ENCODE data around the gene SPON1.

The SPON1 gene

GRCh38 chr11:14223636-14224288 lies 261.2 kb downstream of the SPON1 start:
- H3K27me3 Mint-ChIP-seq (ENCODE audit: low read depth): peaks cover 9% of the 10 kb centered on the region
- H3K27ac Mint-ChIP-seq: no peak overlapping the region
- DNase-seq (ENCODE audit: low spot score): no peak
- no peaks in the 10 kb centered on the region for H3K36me3 Mint-ChIP-seq (ENCODE audit: low read depth)
- peaks cover 11% of the 10 kb centered on the region for H3K4me1 Mint-ChIP-seq (ENCODE audit: low read depth)
- peak overlapping the region; percentile 9 for H3K4me3 Mint-ChIP-seq
- H3K9me3 Mint-ChIP-seq: no peaks in the 10 kb centered on the region

- H3K9me3 Mint-ChIP-seq: no peaks in the 10 kb centered on the region
- no peak overlapping the region for H3K27ac Mint-ChIP-seq
- peaks cover 3% of the 10 kb centered on the region for H3K27me3 Mint-ChIP-seq (ENCODE audit: low read depth)
- peaks cover 11% of the 10 kb centered on the region for H3K4me1 Mint-ChIP-seq (ENCODE audit: low read depth)
- no peaks in the 10 kb centered on the region for H3K36me3 Mint-ChIP-seq (ENCODE audit: low read depth)
- H3K4me3 Mint-ChIP-seq: no peak overlapping the region
- no peak for DNase-seq (ENCODE audit: low spot score)
Measured at GRCh38 chr11:14224395-14224794, 261.9 kb downstream of the SPON1 start.

- H3K4me1 Mint-ChIP-seq (ENCODE audit: low read depth): peaks cover 11% of the 10 kb centered on the region
- no peaks in the 10 kb centered on the region for H3K9me3 Mint-ChIP-seq
- no peaks in the 10 kb centered on the region for H3K36me3 Mint-ChIP-seq (ENCODE audit: low read depth)
- no peak overlapping the region for H3K4me3 Mint-ChIP-seq
- no peak overlapping the region for H3K27ac Mint-ChIP-seq
- H3K27me3 Mint-ChIP-seq (ENCODE audit: low read depth): peaks cover 1% of the 10 kb centered on the region
- DNase-seq (ENCODE audit: low spot score): no peak
Measured at GRCh38 chr11:14225666-14226065, 263.1 kb downstream of the SPON1 start.

GRCh38 chr11:14228356-14228755 lies 265.8 kb downstream of the SPON1 start:
- no peak overlapping the region for H3K4me3 Mint-ChIP-seq

GRCh38 chr11:14229472-14229871 lies 266.9 kb downstream of the SPON1 start:
- peaks cover 2% of the 10 kb centered on the region for H3K27me3 Mint-ChIP-seq (ENCODE audit: low read depth)
- H3K27ac Mint-ChIP-seq: no peak overlapping the region
- no peak for DNase-seq (ENCODE audit: low spot score)
- H3K4me3 Mint-ChIP-seq: no peak overlapping the region
- H3K36me3 Mint-ChIP-seq (ENCODE audit: low read depth): no peaks in the 10 kb centered on the region
- peaks cover 5% of the 10 kb centered on the region for H3K4me1 Mint-ChIP-seq (ENCODE audit: low read depth)
- H3K9me3 Mint-ChIP-seq: no peaks in the 10 kb centered on the region

More at GRCh38 chr11:14228356-14228755, 265.8 kb downstream of the SPON1 start:
- no peak for DNase-seq (ENCODE audit: low spot score)
- Mint-ChIP-seq H3K4me1 (ENCODE audit: low read depth) (peaks cover 11% of the 10 kb centered on the region), H3K9me3 (no peaks in the 10 kb centered on the region), H3K27ac (no peak overlapping the region), H3K36me3 (ENCODE audit: low read depth) (no peaks in the 10 kb centered on the region), H3K27me3 (ENCODE audit: low read depth) (peaks cover 2% of the 10 kb centered on the region)

GRCh38 chr11:14230407-14230806 lies 267.9 kb downstream of the SPON1 start:
- no peaks in the 10 kb centered on the region for H3K36me3 Mint-ChIP-seq (ENCODE audit: low read depth)
- peaks cover 3% of the 10 kb centered on the region for H3K27me3 Mint-ChIP-seq (ENCODE audit: low read depth)
- no peak overlapping the region for H3K4me3 Mint-ChIP-seq
- H3K27ac Mint-ChIP-seq: no peak overlapping the region
- peaks cover 2% of the 10 kb centered on the region for H3K4me1 Mint-ChIP-seq (ENCODE audit: low read depth)
- DNase-seq (ENCODE audit: low spot score): no peak
- H3K9me3 Mint-ChIP-seq: no peaks in the 10 kb centered on the region

GRCh38 chr11:14232652-14233051 lies 270.1 kb downstream of the SPON1 start:
- peaks cover 13% of the 10 kb centered on the region for H3K27me3 Mint-ChIP-seq (ENCODE audit: low read depth)
- no peaks in the 10 kb centered on the region for H3K36me3 Mint-ChIP-seq (ENCODE audit: low read depth)
- H3K9me3 Mint-ChIP-seq: no peaks in the 10 kb centered on the region
- H3K4me3 Mint-ChIP-seq: no peak overlapping the region
- H3K27ac Mint-ChIP-seq: no peak overlapping the region
- H3K4me1 Mint-ChIP-seq (ENCODE audit: low read depth): peaks cover 4% of the 10 kb centered on the region
- DNase-seq (ENCODE audit: low spot score): no peak

- peaks cover 1% of the 10 kb centered on the region for H3K4me1 Mint-ChIP-seq (ENCODE audit: low read depth)
- no peak overlapping the region for H3K4me3 Mint-ChIP-seq
- H3K27ac Mint-ChIP-seq: no peak overlapping the region
- H3K27me3 Mint-ChIP-seq (ENCODE audit: low read depth): peaks cover 16% of the 10 kb centered on the region
- H3K36me3 Mint-ChIP-seq (ENCODE audit: low read depth): no peaks in the 10 kb centered on the region
- no peaks in the 10 kb centered on the region for H3K9me3 Mint-ChIP-seq
- no peak for DNase-seq (ENCODE audit: low spot score)
Measured at GRCh38 chr11:14234446-14234845, 271.9 kb downstream of the SPON1 start.

GRCh38 chr11:14235701-14236100 lies 273.2 kb downstream of the SPON1 start:
- Mint-ChIP-seq H3K9me3 (no peaks in the 10 kb centered on the region), H3K4me1 (ENCODE audit: low read depth) (peaks cover 1% of the 10 kb centered on the region), H3K27me3 (ENCODE audit: low read depth) (peaks cover 17% of the 10 kb centered on the region), H3K27ac (no peak overlapping the region), H3K36me3 (ENCODE audit: low read depth) (no peaks in the 10 kb centered on the region), H3K4me3 (no peak overlapping the region)
- DNase-seq (ENCODE audit: low spot score): no peak

GRCh38 chr11:14237444-14237961 lies 275.0 kb downstream of the SPON1 start:
- Mint-ChIP-seq H3K9me3 (no peaks in the 10 kb centered on the region), H3K27me3 (ENCODE audit: low read depth) (peaks cover 16% of the 10 kb centered on the region), H3K27ac (no peak overlapping the region), H3K4me1 (ENCODE audit: low read depth) (peaks cover 1% of the 10 kb centered on the region), H3K36me3 (ENCODE audit: low read depth) (no peaks in the 10 kb centered on the region), H3K4me3 (no peak overlapping the region)
- no peak for DNase-seq (ENCODE audit: low spot score)

- Mint-ChIP-seq H3K27ac (no peak overlapping the region), H3K36me3 (ENCODE audit: low read depth) (no peaks in the 10 kb centered on the region), H3K4me3 (no peak overlapping the region), H3K9me3 (no peaks in the 10 kb centered on the region), H3K27me3 (ENCODE audit: low read depth) (peaks cover 18% of the 10 kb centered on the region), H3K4me1 (ENCODE audit: low read depth) (peaks cover 1% of the 10 kb centered on the region)
- DNase-seq (ENCODE audit: low spot score): no peak
Measured at GRCh38 chr11:14240221-14240620, 277.7 kb downstream of the SPON1 start.

- Mint-ChIP-seq H3K27me3 (ENCODE audit: low read depth) (peaks cover 20% of the 10 kb centered on the region), H3K27ac (no peak overlapping the region), H3K4me1 (ENCODE audit: low read depth) (peaks cover 1% of the 10 kb centered on the region)
Measured at GRCh38 chr11:14240951-14241350, 278.4 kb downstream of the SPON1 start.

GRCh38 chr11:14242187-14242586 lies 279.7 kb downstream of the SPON1 start:
- Mint-ChIP-seq H3K36me3 (ENCODE audit: low read depth) (no peaks in the 10 kb centered on the region), H3K4me1 (ENCODE audit: low read depth) (peaks cover under 1% of the 10 kb centered on the region), H3K9me3 (no peaks in the 10 kb centered on the region), H3K27ac (no peak overlapping the region), H3K4me3 (no peak overlapping the region), H3K27me3 (ENCODE audit: low read depth) (peaks cover 17% of the 10 kb centered on the region)
- DNase-seq (ENCODE audit: low spot score): no peak

More at GRCh38 chr11:14240951-14241350, 278.4 kb downstream of the SPON1 start:
- Mint-ChIP-seq H3K36me3 (ENCODE audit: low read depth) (no peaks in the 10 kb centered on the region), H3K4me3 (no peak overlapping the region), H3K9me3 (no peaks in the 10 kb centered on the region)
- no peak for DNase-seq (ENCODE audit: low spot score)

GRCh38 chr11:14242733-14243132 lies 280.2 kb downstream of the SPON1 start:
- Mint-ChIP-seq H3K4me1 (ENCODE audit: low read depth) (peaks cover 2% of the 10 kb centered on the region), H3K36me3 (ENCODE audit: low read depth) (no peaks in the 10 kb centered on the region), H3K4me3 (no peak overlapping the region), H3K27me3 (ENCODE audit: low read depth) (peaks cover 21% of the 10 kb centered on the region), H3K9me3 (no peaks in the 10 kb centered on the region), H3K27ac (no peak overlapping the region)
- no peak for DNase-seq (ENCODE audit: low spot score)

- Mint-ChIP-seq H3K4me3 (no peak overlapping the region), H3K27ac (no peak overlapping the region), H3K4me1 (ENCODE audit: low read depth) (peaks cover 16% of the 10 kb centered on the region), H3K36me3 (ENCODE audit: low read depth) (no peaks in the 10 kb centered on the region), H3K9me3 (no peaks in the 10 kb centered on the region), H3K27me3 (ENCODE audit: low read depth) (peaks cover 24% of the 10 kb centered on the region)
- DNase-seq (ENCODE audit: low spot score): no peak
Measured at GRCh38 chr11:14244926-14245325, 282.4 kb downstream of the SPON1 start.

All from T-helper 2 cell treated with Interferon-gamma antibody and Interleukin-4, amounts not matched to agents 5 μg/mL and 100 μg/mL, for 36 hours (primary cell).